Erythroblast (primary cell): Measurements from ENCODE around the gene TXNDC5.

Experiments
- GATA1 ChIP-seq: IDR thresholded peaks from 2 replicates; pipeline ENCODE4 v1.6.1; 2011; ENCODE audit warnings: low read depth, mild to moderate bottlenecking, control low read depth, low read length, moderate library complexity
- POLR2A ChIP-seq: IDR thresholded peaks from 2 replicates; pipeline ENCODE4 v1.6.1; 2011; ENCODE audit warnings: mild to moderate bottlenecking, low read length

DNA sequence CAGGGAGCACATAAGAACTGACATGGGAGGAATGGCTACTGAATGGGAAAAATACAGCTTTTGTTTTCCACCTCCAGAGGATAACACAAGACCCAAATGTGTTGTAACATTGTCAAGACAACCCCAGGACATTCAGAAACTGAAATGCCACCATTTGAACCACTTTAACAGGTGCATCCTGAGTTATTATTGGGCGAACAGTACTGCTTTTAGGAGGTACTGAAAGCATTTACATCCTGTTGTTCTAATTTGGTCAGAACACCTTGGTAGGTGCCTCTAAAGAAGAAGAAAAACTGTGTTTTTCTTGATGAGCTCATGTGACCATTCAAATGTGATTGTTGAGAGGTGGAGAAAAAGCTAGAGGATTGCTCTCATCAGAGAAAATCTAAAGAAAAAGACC, 6.4 kb upstream of the TXNDC5 start:
- TF ChIP-seq POLR2A (no peak), GATA1 (no peak)
